ENCODE data around the gene MYH10. TPM values are rescaled to one million over a fixed set of nuclear protein-coding genes. Genes with fewer than 3 reads are reported as not detected.

Gene MYH10
- total RNA-seq, 1 donor from 2014 or later, result 49.7 TPM

- H3K9me3 ChIP-seq (replicated peaks), result no peaks in the 10 kb centered on the region
- no peak for TF ChIP-seq CTCF (IDR thresholded peaks at IDR 0.05; ENCODE audit: borderline replicate concordance)
- no peaks in the 10 kb centered on the region for H3K27me3 ChIP-seq (ENCODE audit: low read depth)
- DNase-seq, result no peak
- no peaks in the 10 kb centered on the region for H3K36me3 ChIP-seq
- no peak overlapping the region for H3K27ac ChIP-seq (replicated peaks)
- intact Hi-C loops (cut with micrococcal nuclease), result no loop called here
- H3K4me1 ChIP-seq, result no peaks in the 10 kb centered on the region
- H3K4me3 ChIP-seq, result no peak overlapping the region
Observed at GRCh38 chr17:8593830-8594229, 36.7 kb downstream of the MYH10 start.

GRCh38 chr17:8593276-8593675, 37.2 kb downstream of the MYH10 start:
- Histone ChIP-seq H3K36me3 (no peaks in the 10 kb centered on the region), H3K9me3 (replicated peaks) (no peaks in the 10 kb centered on the region), H3K27me3 (ENCODE audit: low read depth) (no peaks in the 10 kb centered on the region), H3K4me3 (no peak overlapping the region), H3K27ac (replicated peaks) (no peak overlapping the region), H3K4me1 (no peaks in the 10 kb centered on the region)
- intact Hi-C loops (cut with micrococcal nuclease), result no loop called here
- no peak for TF ChIP-seq CTCF (IDR thresholded peaks at IDR 0.05; ENCODE audit: borderline replicate concordance)
- DNase-seq, result no peak

DNA sequence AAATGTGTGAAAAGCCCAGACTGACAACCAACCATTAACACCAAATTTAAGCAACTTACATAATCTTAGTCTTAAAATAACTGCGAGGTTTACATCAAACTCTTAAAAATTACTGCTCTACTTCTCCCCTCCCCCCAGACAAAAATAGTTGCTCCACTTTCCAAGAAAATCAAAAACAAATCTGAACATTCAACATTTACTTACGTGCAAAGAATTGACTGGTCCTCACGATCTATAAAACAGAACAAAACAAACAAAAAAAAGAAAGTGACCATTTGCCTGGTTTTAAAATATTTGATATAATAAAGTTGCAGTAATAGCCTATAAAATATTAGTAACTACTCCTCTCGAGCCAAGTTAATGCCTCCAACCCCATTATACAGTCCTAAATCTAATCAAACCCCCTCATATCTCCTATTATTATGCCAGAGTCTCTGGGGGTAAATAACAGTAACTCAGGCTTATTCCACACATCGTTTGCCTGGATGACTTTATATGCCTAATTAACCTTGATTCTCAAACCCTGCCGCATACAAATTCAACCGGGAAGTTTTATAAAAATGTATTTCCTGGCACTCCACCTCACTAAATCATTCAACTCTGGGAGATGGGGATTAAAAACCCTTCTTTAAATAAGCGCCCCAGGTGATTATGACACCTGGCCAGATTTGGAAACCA, 41.5 kb downstream of the MYH10 start:
- H3K27me3 ChIP-seq (ENCODE audit: low read depth), result no peaks in the 10 kb centered on the region
- H3K9me3 ChIP-seq (replicated peaks), result no peaks in the 10 kb centered on the region
- H3K27ac ChIP-seq (replicated peaks), result no peak overlapping the region
- H3K4me3 ChIP-seq, result no peak overlapping the region
- no peak for DNase-seq
- no peaks in the 10 kb centered on the region for H3K4me1 ChIP-seq
- intact Hi-C loops (cut with micrococcal nuclease), result no loop called here
- TF ChIP-seq CTCF (IDR thresholded peaks at IDR 0.05; ENCODE audit: borderline replicate concordance), result no peak
- H3K36me3 ChIP-seq, result no peaks in the 10 kb centered on the region

- H3K27me3 ChIP-seq (ENCODE audit: low read depth), result no peaks in the 10 kb centered on the region
- no peak overlapping the region for H3K27ac ChIP-seq (replicated peaks)
- H3K4me1 ChIP-seq, result peaks cover under 1% of the 10 kb centered on the region
- H3K36me3 ChIP-seq, result no peaks in the 10 kb centered on the region
- no peak for DNase-seq
- TF ChIP-seq CTCF (IDR thresholded peaks at IDR 0.05; ENCODE audit: borderline replicate concordance), result no peak
- intact Hi-C loops (cut with micrococcal nuclease), result no loop called here
- H3K4me3 ChIP-seq, result no peak overlapping the region
- H3K9me3 ChIP-seq (replicated peaks), result no peaks in the 10 kb centered on the region
Observed at GRCh38 chr17:8586766-8587165, 43.8 kb downstream of the MYH10 start.

GRCh38 chr17:8585911-8586310, 44.6 kb downstream of the MYH10 start:
- H3K4me3 ChIP-seq, result no peak overlapping the region
- no peak for TF ChIP-seq CTCF (IDR thresholded peaks at IDR 0.05; ENCODE audit: borderline replicate concordance)
- no peaks in the 10 kb centered on the region for H3K27me3 ChIP-seq (ENCODE audit: low read depth)
- H3K36me3 ChIP-seq, result no peaks in the 10 kb centered on the region
- intact Hi-C loops (cut with micrococcal nuclease), result no loop called here
- DNase-seq, result no peak
- peaks cover 9% of the 10 kb centered on the region for H3K4me1 ChIP-seq
- no peak overlapping the region for H3K27ac ChIP-seq (replicated peaks)
- no peaks in the 10 kb centered on the region for H3K9me3 ChIP-seq (replicated peaks)
